ENCODE measurements around the gene GLP1R. TPM values are rescaled to one million over a fixed set of nuclear protein-coding genes. Genes with fewer than 3 reads are reported as not detected.

GLP1R gene
- total RNA-seq, 1 experiment from 2014 or later = not detected

- CTCF ChIA-PET = interaction anchor here (1.4 kb wide), 1 partner anchor 9 kb away, joined by 3 read pairs; no protein-coding TSS in a partner anchor
Measured at GRCh38 chr6:39084506-39084905, 35.9 kb downstream of the GLP1R start.

More at GRCh38 chr6:39084506-39084905, 35.9 kb downstream of the GLP1R start:
- ChIA-PET POLR2A (no interaction called here), RAD21 (ENCODE audit: low non-redundant PET in 1 of 2, low total read pairs in 2 of 2, uncharacterized antibody in 2 of 2, unreplicated experiment in 2 of 2) (no interaction called here)
- intact Hi-C loops (cut with micrococcal nuclease) = no loop called here
- H3K9ac ChIP-seq (ENCODE audit: low read length) = no peak overlapping the region
- no peaks in the 10 kb centered on the region for H4K20me1 ChIP-seq (ENCODE audit: insufficient read depth)
- H3K79me2 ChIP-seq (ENCODE audit: insufficient read depth, low read length) = no peaks in the 10 kb centered on the region
- H3K9me2 ChIP-seq (ENCODE audit: insufficient read depth) = no peaks in the 10 kb centered on the region
- H3K4me2 ChIP-seq (ENCODE audit: low read length) = no peak overlapping the region
- ATAC-seq (no peak), DNase-seq (ENCODE audit: low read depth, low spot score) (no peak)
- no peak overlapping the region for H2AFZ ChIP-seq (ENCODE audit: low read depth, low read length, poor library complexity, severe bottlenecking)
- TF ChIP-seq, protein P1, sequence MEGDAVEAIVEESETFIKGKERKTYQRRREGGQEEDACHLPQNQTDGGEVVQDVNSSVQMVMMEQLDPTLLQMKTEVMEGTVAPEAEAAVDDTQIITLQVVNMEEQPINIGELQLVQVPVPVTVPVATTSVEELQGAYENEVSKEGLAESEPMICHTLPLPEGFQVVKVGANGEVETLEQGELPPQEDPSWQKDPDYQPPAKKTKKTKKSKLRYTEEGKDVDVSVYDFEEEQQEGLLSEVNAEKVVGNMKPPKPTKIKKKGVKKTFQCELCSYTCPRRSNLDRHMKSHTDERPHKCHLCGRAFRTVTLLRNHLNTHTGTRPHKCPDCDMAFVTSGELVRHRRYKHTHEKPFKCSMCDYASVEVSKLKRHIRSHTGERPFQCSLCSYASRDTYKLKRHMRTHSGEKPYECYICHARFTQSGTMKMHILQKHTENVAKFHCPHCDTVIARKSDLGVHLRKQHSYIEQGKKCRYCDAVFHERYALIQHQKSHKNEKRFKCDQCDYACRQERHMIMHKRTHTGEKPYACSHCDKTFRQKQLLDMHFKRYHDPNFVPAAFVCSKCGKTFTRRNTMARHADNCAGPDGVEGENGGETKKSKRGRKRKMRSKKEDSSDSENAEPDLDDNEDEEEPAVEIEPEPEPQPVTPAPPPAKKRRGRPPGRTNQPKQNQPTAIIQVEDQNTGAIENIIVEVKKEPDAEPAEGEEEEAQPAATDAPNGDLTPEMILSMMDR (IDR thresholded peaks at IDR 0.05 in 2 of 3, conservative IDR thresholded peaks at IDR 0.05 in 1 of 3; ENCODE audit: borderline replicate concordance in 1 of 3, insufficient read depth in 1 of 3, low read depth in 2 of 3, low read length in 2 of 3) = no peak
- TF ChIP-seq, protein P2, sequence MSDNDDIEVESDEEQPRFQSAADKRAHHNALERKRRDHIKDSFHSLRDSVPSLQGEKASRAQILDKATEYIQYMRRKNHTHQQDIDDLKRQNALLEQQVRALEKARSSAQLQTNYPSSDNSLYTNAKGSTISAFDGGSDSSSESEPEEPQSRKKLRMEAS (IDR thresholded peaks at IDR 0.05) = no peak
- no peak for TF ChIP-seq EGR1 (IDR thresholded peaks at IDR 0.05; ENCODE audit: low read depth)
- no peak for TF ChIP-seq SRF (IDR thresholded peaks at IDR 0.05; ENCODE audit: low read depth)
- no peak for TF ChIP-seq CEBPB (IDR thresholded peaks at IDR 0.05; ENCODE audit: low read depth)
- TF ChIP-seq, protein P3, sequence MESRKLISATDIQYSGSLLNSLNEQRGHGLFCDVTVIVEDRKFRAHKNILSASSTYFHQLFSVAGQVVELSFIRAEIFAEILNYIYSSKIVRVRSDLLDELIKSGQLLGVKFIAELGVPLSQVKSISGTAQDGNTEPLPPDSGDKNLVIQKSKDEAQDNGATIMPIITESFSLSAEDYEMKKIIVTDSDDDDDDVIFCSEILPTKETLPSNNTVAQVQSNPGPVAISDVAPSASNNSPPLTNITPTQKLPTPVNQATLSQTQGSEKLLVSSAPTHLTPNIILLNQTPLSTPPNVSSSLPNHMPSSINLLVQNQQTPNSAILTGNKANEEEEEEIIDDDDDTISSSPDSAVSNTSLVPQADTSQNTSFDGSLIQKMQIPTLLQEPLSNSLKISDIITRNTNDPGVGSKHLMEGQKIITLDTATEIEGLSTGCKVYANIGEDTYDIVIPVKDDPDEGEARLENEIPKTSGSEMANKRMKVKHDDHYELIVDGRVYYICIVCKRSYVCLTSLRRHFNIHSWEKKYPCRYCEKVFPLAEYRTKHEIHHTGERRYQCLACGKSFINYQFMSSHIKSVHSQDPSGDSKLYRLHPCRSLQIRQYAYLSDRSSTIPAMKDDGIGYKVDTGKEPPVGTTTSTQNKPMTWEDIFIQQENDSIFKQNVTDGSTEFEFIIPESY (IDR thresholded peaks at IDR 0.05; ENCODE audit: extremely low read depth, insufficient replicate concordance, low read length) = no peak
- no peak for TF ChIP-seq EZH2 (IDR thresholded peaks at IDR 0.05)
- TF ChIP-seq, protein P4, sequence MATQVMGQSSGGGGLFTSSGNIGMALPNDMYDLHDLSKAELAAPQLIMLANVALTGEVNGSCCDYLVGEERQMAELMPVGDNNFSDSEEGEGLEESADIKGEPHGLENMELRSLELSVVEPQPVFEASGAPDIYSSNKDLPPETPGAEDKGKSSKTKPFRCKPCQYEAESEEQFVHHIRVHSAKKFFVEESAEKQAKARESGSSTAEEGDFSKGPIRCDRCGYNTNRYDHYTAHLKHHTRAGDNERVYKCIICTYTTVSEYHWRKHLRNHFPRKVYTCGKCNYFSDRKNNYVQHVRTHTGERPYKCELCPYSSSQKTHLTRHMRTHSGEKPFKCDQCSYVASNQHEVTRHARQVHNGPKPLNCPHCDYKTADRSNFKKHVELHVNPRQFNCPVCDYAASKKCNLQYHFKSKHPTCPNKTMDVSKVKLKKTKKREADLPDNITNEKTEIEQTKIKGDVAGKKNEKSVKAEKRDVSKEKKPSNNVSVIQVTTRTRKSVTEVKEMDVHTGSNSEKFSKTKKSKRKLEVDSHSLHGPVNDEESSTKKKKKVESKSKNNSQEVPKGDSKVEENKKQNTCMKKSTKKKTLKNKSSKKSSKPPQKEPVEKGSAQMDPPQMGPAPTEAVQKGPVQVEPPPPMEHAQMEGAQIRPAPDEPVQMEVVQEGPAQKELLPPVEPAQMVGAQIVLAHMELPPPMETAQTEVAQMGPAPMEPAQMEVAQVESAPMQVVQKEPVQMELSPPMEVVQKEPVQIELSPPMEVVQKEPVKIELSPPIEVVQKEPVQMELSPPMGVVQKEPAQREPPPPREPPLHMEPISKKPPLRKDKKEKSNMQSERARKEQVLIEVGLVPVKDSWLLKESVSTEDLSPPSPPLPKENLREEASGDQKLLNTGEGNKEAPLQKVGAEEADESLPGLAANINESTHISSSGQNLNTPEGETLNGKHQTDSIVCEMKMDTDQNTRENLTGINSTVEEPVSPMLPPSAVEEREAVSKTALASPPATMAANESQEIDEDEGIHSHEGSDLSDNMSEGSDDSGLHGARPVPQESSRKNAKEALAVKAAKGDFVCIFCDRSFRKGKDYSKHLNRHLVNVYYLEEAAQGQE (IDR thresholded peaks at IDR 0.05; ENCODE audit: low read depth) = no peak
- TF ChIP-seq POLR2AphosphoS5 (IDR thresholded peaks at IDR 0.05; ENCODE audit: low read depth, low read length) = no peak
- no peak for TF ChIP-seq YY1 (IDR thresholded peaks at IDR 0.05; ENCODE audit: extremely low read depth, insufficient replicate concordance, low read depth, low read length)
- no peak for TF ChIP-seq EZH2phosphoT487 (IDR thresholded peaks at IDR 0.05; ENCODE audit: borderline replicate concordance)
- TF ChIP-seq SP1 (IDR thresholded peaks at IDR 0.05; ENCODE audit: low read depth) = no peak
- no peaks in the 10 kb centered on the region for H3K4me1 ChIP-seq (ENCODE audit: control insufficient read depth in 1 of 2, insufficient read depth in 2 of 2, low read length in 2 of 2)
- no peak overlapping the region for H3K27ac ChIP-seq (ENCODE audit: low read depth, low read length)
- H3K27me3 ChIP-seq (ENCODE audit: insufficient read depth, low read length) = peaks cover 68% of the 10 kb centered on the region
- H3K4me3 ChIP-seq (replicated peaks in 1 of 2; ENCODE audit: low read depth in 1 of 2, low read length in 2 of 2) = no peak overlapping the region
- no TSS peak for BruUV-seq (replicated peaks)
- no peaks in the 10 kb centered on the region for H3K9me3 ChIP-seq (ENCODE audit: control insufficient read depth in 1 of 2, insufficient read depth in 1 of 2, low read depth in 1 of 2, low read length in 2 of 2)
- H3K36me3 ChIP-seq (ENCODE audit: control insufficient read depth in 1 of 2, insufficient read depth in 2 of 2, low read length in 2 of 2) = no peaks in the 10 kb centered on the region
